Endothelial cell of hepatic sinusoid (primary cell): ENCODE data around the gene SASH1.
"Not testable (repeated sequence)": the region's sequence is repeated elsewhere in the genome, so short reads cannot be mapped to it uniquely, and the experiment has no call there.

ENCODE experiments used
- in situ Hi-C: cut with HindIII; loops from 2 replicates; pipeline ENCODE4 v1.10.0; 2017; ENCODE audit warnings: low sequenced_read_pairs

The SASH1 gene

DNA sequence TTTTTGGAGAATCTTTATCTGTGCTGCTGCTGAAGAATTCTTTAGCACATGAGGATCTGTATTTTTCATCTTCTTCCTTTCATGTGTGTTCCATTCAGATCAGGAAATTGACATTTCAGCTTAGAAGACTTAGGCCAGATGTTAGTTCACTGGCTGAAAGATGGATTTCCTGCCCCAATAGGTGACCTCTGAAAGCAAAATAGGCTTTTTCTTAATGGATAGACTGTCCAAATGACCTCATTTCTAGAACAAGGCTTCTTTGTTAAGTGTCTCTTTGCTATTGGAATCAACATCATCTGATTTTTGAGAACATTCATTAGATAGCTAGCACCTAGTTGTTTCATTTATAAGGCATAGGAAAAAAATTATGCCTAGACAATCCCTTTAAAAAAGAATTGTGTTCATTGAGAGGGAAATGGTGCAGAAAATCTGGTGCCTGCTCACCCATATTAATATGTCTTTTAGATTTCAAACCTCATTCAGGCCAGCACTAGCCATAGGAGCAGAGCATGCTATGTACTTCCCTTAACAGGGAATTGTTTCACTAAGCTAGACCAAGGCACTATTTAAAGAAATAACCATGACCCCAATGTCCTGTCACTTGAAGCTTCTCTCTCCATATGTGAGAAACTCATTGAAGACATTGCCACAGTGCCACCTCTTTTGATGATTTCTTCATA lies 13.6 kb upstream of the SASH1 start:
- in situ Hi-C loops: no loop called here

DNA sequence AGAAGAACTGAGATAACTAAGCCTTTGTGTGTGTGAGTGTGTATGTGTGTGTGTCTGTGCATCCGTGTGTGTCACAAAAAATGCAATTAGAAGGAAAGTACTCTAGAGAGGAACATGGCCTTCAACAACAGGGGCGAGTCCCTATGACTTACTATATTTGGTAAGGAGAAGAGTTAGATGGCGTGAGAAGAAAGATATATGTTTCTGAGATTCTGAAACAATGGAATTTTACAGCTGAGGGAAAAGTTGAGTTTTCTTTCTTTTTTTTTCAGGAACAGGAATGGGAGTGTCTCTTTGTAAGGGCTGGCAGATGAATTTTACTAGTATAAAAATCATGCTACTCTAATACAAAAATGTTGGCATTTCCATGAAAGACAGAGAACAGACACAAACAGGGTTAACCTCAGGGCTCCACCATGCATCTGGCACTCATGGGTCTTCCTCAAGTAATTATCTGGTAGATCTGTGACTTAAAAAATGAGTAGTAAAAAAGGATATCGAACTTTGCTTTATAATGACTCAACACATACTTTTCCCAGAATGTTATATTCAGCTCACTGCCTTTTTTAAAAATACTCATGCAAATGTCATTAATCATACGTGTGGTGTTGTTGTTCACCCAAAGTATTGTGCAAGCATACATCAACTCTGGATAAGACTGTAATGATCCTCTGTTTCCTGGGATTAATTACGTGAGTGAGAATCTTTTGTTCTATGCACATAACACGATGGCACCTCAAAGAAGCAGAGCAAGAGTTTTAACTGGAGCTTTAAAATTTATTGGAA lies 12.8 kb upstream of the SASH1 start:
- in situ Hi-C loops: no loop called here

DNA sequence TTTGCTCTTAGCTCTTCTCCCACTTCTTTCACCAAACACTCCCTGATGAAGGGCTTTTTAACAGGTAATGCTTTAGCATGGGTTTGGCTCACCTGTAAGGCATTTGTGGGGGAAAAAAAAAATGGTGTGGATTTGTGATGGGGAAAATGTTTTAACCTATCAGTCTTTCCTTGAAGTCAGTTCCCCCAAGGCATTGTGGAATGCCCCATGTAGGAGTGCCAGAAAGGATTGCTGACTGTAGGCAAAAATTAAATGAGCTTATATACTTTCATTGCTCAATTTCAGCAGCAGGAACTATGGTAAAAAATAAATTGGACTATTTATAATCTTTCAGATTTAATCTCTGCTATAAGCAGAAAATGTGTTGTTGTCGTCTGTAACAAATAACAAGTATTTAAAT lies 10.6 kb upstream of the SASH1 start:
- in situ Hi-C loops: no loop called here

DNA sequence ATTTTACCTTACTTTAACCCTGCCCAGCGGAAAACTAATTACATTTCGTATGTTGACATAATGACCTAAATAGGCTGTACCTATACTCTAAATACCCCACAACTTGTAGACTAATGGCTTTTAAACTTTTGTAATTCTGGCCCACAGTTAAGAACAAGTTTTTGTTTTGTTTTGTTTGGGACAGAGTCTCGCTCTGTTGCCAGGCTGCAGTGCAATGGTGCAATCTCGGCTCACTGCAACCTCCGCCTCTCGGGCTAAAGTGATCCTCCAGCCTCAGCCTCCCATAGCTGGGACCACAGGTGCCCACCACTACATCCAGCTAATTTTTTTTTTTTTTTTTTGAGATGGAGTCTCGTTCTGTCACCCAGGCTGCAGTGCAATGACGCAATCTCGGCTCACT lies 5.7 kb upstream of the SASH1 start:
- in situ Hi-C loops: no loop called here

DNA sequence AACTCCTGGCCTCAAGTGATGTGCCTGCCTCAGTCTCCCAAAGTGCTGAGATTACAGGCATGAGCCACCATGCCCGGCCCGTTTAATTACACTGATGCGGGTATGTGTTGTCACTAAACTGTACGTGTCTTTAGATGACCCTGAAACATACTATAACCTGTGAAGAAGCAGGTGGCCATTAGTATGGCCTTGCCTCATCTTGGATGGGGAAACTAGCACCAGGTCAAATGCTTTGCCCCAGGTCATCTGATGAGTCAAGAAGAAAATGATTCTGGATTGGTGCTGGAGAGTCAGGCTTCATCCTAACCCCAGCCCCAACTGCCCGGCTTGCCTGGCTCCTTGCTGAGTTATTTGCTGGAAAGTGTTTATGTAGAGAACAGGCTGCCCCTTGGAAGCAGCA lies 2.9 kb upstream of the SASH1 start:
- in situ Hi-C loops: no loop called here

DNA sequence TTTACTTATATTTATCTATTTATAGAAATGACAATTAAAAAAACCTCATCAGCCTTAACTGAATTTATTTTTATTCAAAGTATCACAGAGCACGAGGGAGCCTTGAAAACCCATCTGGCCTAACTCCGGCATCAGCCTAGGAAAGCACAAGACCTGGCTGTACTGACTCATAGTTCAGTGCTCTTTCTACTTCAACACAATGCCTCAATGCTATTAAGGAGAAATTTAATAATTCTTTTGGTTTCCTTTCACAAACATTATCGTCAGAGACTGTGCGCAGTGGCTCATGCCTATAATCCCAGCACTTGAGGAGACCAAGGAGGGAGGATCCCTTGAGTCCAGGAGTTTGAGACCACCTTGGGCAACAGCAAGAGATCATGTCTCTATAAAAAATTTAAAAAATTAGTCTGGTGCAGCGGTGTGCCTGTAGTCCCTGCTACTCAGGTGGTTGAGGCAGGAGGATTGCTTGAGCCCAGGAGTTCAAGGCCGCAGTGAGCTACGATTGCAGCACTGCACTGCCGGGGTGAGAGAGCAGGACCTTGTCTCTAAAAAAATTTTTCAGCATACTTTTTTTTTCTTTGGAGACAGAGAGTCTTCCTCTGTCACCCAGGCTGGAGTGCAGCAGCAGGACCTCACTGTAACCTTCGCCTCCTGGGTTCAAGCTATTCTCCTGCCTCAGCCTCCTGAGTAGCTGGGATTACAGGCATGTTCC lies 1.9 kb upstream of the SASH1 start:
- in situ Hi-C loops: no loop called here

DNA sequence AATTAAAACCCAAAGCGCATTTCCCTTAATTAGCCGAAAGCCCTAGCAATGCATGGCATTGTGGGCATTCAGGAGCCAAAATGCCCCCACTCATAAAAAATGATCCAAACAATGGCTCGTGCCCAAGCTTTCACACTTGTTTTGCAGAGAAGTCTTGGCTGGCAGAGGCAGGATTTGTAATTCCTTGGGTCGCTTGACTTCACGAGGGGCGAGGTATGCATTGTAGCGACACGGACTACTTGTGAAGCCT lies 613 bp upstream of the SASH1 start:
- in situ Hi-C loops: no loop called here

DNA sequence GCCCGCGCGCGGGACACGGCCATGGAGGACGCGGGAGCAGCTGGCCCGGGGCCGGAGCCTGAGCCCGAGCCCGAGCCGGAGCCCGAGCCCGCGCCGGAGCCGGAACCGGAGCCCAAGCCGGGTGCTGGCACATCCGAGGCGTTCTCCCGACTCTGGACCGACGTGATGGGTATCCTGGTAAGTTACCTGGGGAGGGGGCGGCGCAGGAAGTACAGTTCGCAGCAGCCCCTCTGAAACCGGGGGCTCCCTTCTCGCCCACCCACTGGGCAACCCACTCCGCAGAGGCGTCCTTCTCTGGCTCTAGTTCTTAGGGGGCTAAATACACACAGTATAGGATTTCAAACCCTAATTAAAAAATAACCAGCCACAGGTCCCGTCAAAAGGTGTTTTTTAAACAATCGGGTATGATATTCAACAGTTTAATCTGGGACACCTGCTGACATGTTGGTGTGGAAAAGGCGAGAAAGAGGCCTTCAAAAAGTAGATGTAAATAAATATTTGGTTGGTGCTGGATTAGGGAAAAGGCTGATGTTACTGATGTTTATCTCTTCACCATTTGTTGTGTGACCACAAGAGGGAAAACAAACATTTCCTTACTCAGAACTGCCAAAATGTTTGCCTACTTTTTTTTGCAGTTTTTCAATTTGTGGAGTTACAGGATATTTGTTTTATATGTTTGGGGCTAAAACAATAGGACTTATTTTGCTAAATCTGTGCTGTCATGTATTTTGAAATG lies 577 bp downstream of the SASH1 start:
- in situ Hi-C loops: no loop called here

DNA sequence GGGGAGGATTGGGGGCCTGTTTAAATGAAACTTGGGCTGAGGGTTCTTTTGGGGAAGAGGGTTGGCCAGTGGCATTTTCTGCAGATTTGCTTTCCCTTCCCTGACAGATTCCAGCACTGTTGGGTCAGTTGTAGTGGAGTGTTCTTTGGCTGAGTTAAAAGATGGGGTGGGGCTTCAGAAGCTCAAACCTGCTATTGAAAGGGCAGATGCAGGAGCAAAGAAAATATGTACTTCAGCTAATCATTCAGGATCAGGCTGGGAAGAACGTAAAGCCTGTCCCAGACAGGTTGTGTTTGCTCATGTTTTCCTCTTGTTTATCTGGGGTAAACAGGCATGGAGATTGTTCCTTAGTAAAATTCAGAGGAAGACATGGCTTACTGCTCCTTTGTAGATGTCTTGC lies 2.5 kb downstream of the SASH1 start:
- in situ Hi-C loops: loop anchor here (5.0 kb wide), 1 partner anchor 33 kb away; no protein-coding TSS in a partner anchor

DNA sequence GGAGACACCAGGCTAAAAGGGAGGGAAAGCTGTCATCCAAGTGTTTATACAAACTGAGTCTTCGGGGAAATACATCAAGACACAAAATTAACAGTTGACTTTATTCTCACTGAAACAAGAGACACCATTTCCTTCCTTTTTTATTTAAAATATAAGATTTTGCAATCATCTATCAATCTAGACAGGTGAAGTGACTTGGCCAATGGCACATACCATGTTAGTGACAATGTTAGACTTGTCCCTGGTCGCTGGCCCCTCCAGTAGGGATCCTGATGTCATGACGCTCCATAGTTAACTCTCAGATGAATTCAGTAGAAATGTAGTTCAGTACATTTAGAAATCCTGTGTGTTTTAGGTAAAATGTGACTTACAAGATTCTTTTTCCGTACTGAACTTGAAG lies 2.9 kb downstream of the SASH1 start:
- in situ Hi-C loops: loop anchor here (5.0 kb wide), 1 partner anchor 33 kb away; no protein-coding TSS in a partner anchor

DNA sequence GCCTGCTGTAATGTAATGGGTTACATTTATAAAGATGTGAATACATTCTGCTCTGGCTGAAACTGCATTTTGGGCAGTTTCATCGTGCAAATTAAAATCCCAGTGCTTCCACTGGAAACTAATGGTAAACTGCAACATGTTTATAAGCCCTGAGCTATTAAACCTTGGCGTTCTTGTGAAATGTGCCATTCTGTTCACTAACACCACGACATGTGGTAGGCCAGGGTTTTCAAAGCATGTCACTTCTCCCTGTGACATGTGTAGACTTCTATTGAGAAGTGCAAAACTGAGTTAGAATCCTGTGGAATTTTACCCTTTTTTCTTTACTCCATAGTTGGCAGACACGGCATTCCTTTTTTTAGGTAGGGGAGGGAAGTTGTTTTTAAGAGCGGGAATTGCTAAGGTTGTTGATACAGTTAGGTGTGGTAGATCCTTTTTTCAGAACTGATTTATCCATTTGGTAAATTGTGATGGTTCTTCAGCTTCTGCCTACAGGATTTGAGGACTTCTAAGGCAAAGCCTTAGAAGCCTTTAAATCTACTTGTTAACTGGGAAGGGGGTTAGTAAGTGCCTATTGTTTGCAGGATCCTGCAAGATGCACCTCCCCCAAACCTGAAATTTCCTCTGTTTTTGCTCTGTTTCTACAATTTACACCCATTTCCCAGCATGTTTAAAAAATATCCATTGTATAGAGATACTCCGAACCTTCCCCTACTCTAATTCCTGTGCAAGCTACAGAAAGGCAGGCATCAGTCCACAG lies 4.2 kb downstream of the SASH1 start:
- in situ Hi-C loops: loop anchor here (5.0 kb wide), 1 partner anchor 35 kb away; no protein-coding TSS in a partner anchor

DNA sequence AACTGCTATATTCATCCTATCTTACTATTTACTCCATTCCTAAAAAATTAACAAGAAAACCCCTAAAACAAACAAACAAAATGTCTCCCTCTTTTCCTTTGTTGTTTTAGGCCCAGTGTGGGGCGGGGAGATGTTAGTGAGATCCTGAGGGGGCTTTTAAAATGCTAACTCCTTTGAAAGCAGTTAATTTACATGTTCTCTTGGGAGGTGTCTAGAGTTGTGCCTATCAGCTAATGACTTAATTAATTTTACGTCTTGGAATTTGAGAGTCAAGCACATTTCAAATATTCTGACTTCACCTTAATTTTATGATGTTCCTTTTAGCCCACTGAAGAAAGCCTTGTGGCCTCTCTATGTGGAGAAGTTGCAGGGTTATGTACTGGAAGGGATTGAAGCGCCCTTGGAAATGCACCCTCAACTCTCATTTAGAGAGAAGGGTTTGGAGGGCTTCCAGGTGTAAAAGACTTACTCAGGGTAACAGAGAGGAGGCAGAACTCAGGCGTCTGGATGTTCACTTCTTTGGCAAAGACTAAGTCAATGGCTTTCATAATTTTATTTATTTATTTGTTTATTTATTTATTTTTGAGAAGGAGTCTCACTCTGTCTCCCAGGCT lies 4.9 kb downstream of the SASH1 start:
- in situ Hi-C loops: loop anchor here (5.0 kb wide), 1 partner anchor 35 kb away; no protein-coding TSS in a partner anchor

DNA sequence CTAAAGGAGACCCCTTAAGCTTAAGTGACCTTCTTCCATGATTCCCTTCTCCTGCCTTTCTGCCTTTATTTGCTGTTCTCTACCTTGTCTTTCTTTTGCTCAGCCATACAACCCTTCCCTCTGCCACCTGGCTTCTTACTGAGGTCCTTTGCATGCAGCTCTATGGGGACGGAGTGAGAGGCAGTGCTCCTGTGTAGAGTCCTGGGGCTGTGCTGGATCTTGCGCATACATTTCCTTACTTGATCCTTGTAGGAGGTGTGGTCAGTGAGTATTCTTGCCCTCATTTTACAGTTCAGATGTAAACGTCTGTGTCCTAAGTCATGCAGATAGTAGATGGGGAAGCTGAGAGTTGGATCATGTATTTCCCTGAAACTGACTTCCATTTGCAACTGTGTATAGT lies 5.7 kb downstream of the SASH1 start:
- in situ Hi-C loops: loop anchor here (5.0 kb wide), 1 partner anchor 36 kb away; no protein-coding TSS in a partner anchor

DNA sequence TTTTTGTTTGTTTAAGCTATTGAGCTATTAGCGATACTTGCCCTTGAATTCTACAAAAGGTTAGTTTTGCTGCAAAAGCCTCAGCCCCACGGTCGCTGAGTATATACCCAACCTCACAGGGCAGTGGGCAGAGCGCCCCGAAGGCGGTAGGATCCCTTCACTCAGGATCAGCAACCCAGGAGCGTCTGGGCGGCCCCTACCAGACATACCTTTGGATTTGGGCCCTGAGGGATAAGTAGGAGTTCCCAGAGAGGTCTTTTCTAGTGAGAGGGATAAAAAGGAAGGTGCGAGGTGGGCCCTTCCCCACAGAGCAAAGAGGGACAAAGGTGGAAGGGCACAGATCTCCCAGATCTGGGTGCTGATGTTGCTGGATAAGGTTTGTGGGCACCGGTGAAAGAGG lies 6.1 kb downstream of the SASH1 start:
- in situ Hi-C loops: loop anchor here (5.0 kb wide), 1 partner anchor 36 kb away; no protein-coding TSS in a partner anchor

DNA sequence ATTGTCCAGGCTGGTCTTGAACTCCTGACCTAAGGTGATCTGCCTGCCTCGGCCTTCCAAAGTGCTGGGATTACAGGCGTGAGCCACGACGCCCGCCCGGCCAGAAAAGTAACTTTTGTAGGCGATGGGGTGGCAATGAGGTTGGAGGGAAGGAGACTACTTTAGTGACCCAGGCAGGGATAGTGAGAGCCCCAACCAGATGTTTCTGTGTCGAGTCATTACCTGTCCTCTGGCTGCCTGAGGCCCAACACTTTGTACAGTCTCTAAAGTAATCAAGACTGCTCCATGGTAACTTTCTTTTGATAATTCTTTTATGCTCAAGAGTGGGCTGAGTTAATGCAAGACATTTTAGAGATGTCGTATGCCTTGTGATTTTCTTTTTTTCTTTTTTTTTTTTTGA lies 6.8 kb downstream of the SASH1 start:
- in situ Hi-C loops: loop anchor here (5.0 kb wide), 1 partner anchor 37 kb away; no protein-coding TSS in a partner anchor

DNA sequence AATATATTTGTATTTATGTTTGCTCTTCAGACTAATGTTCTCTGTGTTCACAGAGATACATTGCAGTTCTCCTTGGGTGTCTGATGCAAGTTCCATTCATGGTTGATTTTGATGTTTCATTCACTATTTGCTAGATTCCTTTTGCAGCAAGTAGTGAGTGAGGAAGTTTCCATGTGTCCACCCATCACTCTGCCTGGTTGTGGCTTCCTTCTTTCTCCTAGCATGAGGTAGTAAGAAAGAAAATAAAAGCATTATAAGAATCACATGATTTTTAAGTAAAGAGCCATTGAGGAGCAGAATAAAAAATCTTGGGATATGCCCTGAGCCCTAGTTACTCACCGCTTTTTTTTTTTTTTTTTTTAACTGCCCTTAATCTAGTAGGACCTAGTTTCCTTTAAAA lies 8.7 kb downstream of the SASH1 start:
- in situ Hi-C loops: no loop called here

DNA sequence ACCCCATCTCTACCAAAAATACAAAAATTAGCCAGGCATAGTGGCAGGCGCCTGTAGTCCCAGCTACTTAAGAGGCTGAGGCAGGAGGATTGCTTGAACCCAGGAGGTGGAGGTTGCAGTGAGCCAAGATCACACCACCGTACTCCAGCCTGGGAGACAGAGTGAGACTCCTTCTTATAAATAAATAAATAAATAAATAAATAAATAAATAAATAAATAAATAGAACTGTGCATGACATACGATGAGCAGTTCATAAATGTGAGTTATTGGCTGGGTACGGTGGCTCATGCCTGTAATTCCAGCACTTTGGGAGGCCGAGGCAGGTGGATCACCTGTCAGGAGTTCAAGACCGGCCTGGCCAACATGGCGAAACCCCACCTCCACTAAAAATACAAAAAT lies 9.8 kb downstream of the SASH1 start:
- in situ Hi-C loops: not testable (repeated sequence)

DNA sequence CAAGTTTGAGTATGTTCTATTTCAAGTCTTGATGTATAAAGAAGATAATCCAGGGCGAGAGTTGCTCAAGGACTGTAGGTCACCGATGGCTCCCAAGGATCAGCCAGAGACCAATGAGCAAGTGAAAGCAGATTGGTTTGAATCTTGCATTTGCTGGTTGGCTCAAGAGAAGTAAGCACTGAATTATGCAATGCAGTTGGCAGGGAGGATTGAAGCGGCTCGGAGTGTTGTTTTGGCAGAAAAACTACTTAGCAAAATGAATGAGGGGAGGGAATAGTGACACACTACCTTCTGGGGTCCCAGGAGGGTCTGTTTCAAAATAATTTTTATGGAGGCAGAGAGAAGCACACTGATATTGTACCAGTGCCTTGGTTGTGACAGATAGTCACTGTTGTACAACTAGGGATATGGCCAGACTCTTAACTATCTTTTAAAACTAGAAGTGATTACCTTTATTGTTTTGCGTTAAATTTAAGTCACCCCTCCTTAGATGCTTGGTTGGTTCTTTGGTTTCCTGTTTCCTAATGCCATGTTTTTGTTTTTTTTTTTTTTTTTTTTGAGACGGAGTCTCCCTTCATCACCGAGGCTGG lies 15.7 kb downstream of the SASH1 start:
- in situ Hi-C loops: no loop called here

DNA sequence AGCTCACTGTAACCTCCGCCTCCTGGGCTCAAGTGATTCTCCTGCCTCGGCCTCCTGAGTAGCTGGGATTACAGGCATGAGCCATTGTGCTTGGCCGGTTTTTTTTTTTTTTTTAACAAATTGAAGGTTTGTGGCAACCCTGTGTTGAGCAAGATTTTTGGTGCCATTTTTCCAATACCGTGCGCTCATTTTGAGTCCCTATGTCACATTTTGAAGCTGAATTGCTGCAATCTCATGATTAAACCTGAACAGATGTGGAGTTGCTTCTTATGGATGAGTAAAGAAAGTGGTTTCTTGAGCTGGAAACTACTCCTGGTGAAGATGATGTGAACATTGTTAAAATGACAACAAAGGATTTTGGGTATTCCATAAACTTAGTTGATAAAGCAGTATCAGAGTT lies 16.6 kb downstream of the SASH1 start:
- in situ Hi-C loops: no loop called here
